ENCODE results near the gene RBM15B. TPM values are rescaled to one million over a fixed set of nuclear protein-coding genes. Genes with fewer than 3 reads are reported as not detected.
A peak's percentile ranks its signal among the peaks of the same experiment; 100 is the strongest.

The RBM15B gene
- total RNA-seq (2021; ENCODE audit: unreplicated experiment), result 30.9 TPM
- polyA plus RNA-seq (2012; ENCODE audit: insufficient read length), result 30.8 TPM
- Bru-seq, nascent RNA, result percentile 79 among the genes with signal in this experiment
- percentile 96 among the genes with signal in this experiment for BruChase-seq, experiment 1, labeled RNA remaining after a 2-hour chase
- BruChase-seq, experiment 2, labeled RNA remaining after a 6-hour chase, result percentile 96 among the genes with signal in this experiment
- long read RNA-seq, full-length matches to known transcripts, result 265 of 269 reads
- long read RNA-seq, partial matches to known transcripts, result 0 of 269 reads
- long read RNA-seq, other reads (novel, unspliced or antisense), result 4 of 269 reads

GRCh38 chr3:51391075-51391565 is at the start of gene RBM15B:
Gene RBM15B, plus strand, starts transcription at chr3:51391285. Its CDS starts 115 bp downstream, at chr3:51391400.
- CTCF ChIA-PET, result no interaction called here

More at GRCh38 chr3:51391075-51391565, at the start of gene RBM15B:
- peak within 1 kb of the TSS; percentile 57 to 62 for H3K4me3 ChIP-seq (ENCODE audit: low read depth in 2 of 2, low read length in 2 of 2)
- H3K27me3 ChIP-seq (ENCODE audit: control insufficient read depth, insufficient read depth, low read length), result no peaks in the 10 kb centered on the region
- no peaks in the 10 kb centered on the region for H3K9me3 ChIP-seq (ENCODE audit: control insufficient read depth, insufficient read depth, low read depth, low read length)
- ATAC-seq (peak; percentile 94), DNase-seq (ENCODE audit: low read depth, low spot score) (peak; percentile 71)
- H3K4me1 ChIP-seq (ENCODE audit: control insufficient read depth, insufficient read depth, low read length), result peaks cover 33% of the 10 kb centered on the region
- POLR2A ChIA-PET, result no interaction called here
- intact Hi-C loops (cut with micrococcal nuclease; ENCODE audit: unreplicated experiment), result no loop called here
- H3K27ac ChIP-seq (ENCODE audit: low read length), result peak within 1 kb of the TSS; percentile 77
- in situ Hi-C loops (cut with HindIII; ENCODE audit: low pct_unique_long_range_greater_than_20kb, low sequenced_read_pairs), result no loop called here
- H3K36me3 ChIP-seq (ENCODE audit: control insufficient read depth, insufficient read depth, low read length), result peaks cover 14% of the 10 kb centered on the region
- TF ChIP-seq POLR2AphosphoS5 (IDR thresholded peaks at IDR 0.05; ENCODE audit: low read depth, low read length) (peak; percentile 51; the same call in 1 of the 2 replicates), SIN3A (IDR thresholded peaks at IDR 0.05; ENCODE audit: borderline replicate concordance, insufficient read depth, low read depth, low read length) (0 out of 2 replicates have a peak, but pooled peaks have one; percentile 29), TCF7L2 (IDR thresholded peaks at IDR 0.05; ENCODE audit: low read depth, low read length) (no peak), REST (IDR thresholded peaks at IDR 0.05; ENCODE audit: insufficient read depth in 1 of 2, low read depth in 2 of 2, low read length in 1 of 2) (no peak), CTCF (IDR thresholded peaks at IDR 0.05) (peak; percentile 92)
- BruUV-seq (replicated peaks), result no TSS peak

Data from Panc1 (cell line).